H4 (cell line): ENCODE data around the gene UGT2B17. TPM values are rescaled to one million over a fixed set of nuclear protein-coding genes. Genes with fewer than 3 reads are reported as not detected.
"Not testable (repeated sequence)": the region's sequence is repeated elsewhere in the genome, so short reads cannot be mapped to it uniquely, and the experiment has no call there.

ENCODE experiments used
- DNase-seq: peaks from one replicate; pipeline ENCODE4 v3.0.0-alpha.2; 2015; ENCODE audit warnings: low spot score
- total RNA-seq: library from RNA; depleted of rRNA; stranded (reverse); fragments of >200 nt; shearing (Covaris generic); gene quantifications from 2 replicates; pipeline ENCODE4 v1.2.3, GENCODE V29; 2014

Gene UGT2B17
- total RNA-seq, 1 experiment from 2014 or later = not detected

DNA sequence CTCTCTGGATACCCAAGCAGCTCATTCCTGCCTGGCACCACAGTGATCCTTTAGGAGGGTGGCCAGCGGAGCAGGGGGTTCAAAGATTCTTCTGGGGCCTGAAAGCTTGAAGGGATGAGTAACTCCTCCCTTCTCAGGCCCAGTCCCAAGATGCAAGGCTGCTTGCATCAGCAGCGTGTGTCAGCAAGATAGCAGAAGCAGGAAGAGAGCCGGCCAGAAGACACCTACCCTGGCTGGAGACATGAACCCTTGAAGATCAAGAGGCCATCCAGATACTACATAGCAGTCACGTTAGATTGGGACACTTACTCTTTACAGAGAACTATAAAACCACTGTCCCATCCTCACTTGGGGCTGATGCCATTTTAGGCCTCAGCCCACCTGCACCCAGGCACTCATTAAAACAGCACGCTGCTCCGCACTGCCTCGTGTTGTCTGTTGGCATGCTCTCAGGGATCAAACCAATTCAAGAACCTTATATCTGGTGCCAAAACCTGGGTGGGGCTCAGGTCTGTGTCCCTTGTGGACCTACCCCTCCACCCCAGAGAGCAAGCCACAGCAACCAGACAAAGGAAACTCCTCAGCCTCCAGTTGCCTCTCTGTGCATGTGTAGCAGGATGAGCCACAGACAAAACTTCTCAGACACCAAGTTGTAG, 6.5 kb downstream of the UGT2B17 start:
- no peak for DNase-seq

DNA sequence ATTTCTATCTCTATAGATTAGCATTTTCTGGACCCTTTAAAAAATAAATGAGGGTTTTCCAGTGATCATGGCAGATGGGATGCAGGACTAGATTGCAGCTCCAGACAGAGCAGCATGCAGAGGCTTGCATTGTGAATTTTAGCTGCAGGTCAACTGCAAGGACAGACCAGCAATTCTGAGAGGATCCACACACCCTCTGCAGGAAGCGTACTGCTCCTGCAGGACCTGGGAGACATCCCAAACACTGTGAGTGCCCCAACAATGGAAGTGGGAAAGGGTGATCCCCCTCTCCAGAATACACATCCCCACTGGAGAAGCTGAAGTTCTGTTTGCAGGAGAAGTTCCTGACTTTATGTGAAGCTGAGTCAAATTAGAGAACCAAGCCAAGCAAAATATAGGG, 7.1 kb downstream of the UGT2B17 start:
- DNase-seq = not testable (repeated sequence)

DNA sequence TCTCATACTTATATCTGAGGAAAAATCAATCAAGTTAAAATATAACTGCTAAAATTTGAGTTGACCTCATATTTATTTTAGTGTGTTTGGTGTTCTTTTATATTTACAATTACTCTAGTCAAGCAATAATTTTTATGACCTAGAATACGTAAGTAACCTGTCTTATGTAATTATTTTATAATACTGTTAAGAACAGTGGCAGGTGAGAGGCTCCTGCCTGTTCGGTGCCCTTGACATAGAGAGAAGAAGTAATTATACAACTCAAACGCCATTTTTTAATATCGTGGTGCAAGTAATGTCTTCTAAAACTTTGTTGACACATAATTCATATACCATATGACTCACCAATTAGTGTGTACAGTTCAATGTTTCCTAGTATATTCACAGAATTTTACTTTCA, 7.6 kb downstream of the UGT2B17 start:
- DNase-seq = not testable (repeated sequence)

DNA sequence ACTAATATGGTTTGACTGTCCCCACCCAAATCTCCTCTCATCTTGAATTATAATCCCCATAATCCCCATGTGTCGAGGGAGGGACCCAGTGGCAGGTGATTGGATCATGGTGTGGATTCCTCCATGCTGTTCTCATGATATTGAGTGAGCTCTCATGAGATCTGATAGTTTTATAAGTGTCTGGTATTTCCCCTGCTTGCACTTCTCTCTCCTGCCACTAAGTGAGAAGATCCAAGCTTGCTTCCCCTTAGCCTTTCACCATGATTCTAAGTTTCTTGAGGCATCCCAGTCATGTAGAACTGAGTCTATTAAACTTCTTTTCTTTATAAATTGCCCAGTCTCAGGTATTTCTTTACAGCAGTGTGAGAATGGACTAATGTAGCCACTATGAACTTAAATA, 9.8 kb downstream of the UGT2B17 start:
- not testable (repeated sequence) for DNase-seq

DNA sequence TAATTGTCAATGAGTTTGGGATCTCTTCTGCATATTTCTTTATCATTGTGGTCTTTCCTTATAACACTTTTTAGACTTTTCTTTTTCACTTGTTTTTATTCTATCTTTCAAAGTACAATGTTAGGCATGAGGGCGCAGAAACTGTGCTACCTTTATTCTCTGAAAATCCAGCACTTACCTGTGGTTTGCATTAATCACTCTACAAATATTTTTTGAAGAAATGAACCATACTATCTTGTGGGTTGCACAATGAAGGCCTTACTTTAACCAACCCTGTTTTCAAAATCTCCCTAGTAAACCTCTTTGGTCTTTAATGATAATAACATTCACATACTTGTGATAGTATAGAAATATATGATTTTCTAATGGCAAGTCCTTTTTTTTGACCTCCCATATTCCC, 11.0 kb downstream of the UGT2B17 start:
- not testable (repeated sequence) for DNase-seq

DNA sequence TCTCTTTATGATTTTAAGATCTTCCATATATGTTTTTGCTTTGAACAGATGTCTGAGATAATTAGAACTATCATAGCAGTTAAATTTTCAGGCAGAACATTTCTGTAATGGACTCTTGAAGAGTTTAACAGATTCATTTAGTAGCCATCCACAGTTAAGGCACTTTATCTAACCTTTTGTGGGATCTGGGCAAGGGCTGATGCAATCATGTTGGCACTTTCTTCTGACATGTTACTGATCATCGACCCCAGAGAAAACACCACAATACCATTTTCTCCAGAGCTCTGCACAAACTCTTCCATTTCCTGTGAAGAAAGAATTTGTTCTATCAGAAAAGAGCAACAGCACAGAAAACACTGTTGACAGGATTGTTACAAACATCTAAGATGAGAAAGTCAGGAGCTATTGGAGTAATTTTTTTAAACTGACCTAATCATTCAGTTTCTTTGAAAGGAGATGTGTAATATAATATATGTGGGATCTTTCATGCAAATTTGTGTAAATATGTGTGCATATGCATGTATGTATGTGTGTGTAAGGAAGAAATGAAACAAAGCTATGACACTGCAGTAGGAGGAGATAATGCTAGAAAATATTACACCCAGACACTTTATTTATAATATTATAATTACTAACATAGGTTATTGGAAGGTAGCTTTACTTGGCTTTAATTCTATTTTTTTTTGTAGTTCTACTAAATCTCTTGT, 15.6 kb downstream of the UGT2B17 start:
- DNase-seq = not testable (repeated sequence)

DNA sequence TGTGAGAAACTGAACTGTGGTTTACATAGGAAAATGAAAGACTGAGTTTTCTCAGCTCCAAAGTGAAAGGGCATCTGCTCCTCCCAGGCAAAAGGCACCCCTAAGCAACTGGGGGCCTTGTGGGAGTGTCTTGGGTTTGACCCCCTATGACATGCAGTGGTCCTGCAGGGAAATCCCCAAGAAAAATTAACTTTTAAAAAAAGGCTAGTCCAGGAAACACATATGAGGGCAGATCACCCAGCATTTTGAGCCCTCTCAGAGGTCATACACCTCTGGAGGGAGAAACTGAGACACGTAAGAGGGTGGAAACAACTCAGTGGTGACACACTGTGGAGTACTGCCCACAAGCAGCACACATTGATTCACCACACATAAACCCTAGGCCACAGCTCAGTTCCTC, 22.3 kb downstream of the UGT2B17 start:
- DNase-seq = not testable (repeated sequence)

DNA sequence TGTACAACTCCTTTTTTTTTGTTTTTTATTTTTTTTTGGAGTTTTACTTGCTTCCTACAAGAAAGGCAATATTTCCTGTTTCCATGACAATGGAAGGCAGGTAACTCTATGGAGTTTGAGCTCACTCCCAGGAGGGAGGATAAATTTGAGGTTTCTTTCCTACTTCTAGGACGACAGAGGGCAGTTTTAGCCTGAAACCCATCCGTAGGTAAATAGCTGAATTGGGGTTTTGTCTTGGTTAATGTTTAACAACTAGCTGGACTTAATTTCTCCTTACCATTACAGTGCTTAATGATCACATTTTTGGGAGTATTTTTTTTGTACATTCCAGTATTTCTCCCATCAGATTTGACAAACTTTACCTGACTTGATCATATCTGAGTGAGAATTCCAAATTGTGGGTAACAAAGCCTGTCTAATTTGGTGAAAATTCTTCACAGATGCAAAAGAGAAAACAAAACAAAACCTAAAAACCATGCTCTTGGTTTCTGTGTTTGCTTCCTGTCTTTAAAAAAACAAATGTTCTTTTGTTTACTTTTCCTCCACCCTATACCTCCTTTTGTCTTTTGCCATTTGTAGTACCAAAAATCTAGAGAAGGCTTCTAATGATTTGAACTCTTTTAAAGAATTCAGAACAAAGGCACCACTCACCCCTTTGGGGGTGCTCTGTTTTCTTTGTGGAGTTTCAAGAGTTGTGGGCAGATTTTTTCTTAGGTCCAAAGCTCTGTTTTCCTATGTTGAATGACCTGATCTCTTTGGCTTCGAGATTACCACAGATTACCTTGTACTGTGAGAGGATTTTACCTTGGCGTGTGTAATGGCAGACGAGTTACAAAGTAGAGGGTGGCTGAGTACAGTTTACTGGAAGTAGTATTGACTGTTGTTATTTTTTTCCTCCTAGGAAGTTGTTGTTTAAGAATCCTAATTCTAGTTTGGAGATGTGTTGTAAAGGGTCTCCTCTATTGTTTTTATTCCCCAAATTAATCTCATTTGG, 23.0 kb downstream of the UGT2B17 start:
- not testable (repeated sequence) for DNase-seq

DNA sequence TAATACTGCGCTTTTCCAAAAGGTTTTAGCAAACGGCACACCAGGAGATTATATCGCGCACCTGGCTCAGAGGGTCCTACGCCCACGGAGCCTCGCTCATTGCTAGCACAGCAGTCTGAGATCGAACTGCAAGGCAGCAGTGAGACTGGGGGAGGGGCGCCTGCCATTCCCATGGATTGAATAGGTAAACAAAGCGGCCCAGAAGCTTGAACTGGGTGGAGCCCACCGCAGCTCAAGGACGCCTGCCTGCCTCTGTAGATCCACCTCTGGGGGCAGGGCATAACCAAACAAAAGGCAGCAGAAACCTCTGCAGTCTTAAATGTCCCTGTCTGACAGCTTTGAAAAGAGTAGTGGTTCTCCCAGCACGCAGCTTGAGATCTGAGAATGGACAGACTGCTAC, 33.4 kb downstream of the UGT2B17 start:
- DNase-seq = not testable (repeated sequence)

DNA sequence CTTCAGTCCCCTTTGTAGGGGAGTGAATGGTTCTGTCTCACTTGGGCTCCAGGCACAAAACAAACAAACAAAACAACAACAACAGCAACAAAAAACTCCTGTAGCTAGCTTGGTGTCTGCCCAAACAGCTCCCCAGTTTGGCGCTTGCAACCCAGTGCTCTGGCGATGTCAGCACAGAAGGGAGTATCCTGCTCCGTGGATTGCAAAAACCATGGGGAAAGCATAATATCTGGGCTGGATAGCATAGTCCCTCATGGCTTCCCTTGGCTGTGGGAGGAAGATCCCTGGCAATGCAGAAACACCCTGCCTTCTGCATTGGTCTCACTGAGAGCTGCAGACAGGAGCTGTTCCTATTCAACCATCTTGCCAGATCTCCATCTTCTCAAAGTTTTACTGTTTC, 39.7 kb downstream of the UGT2B17 start:
- DNase-seq = no peak

DNA sequence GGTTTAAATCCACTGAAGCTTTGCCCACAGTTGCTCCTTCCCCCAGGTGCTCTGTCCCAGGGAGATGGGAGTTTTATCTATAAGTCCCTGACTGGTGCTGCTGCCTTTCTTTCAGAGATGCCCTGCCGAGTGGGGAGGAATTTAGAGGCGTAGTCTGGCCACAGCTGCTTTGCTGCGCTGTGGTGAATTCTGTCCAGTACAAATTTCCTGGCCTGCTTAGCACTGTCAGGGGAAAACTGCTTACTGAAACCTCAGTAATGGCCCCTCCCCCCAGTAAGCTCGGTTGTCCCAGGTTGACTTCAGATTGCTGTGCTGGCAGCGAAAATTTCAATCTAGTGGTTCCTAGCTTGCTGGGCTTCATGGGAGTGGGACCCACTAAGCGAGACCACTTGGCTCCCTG, 40.1 kb downstream of the UGT2B17 start:
- no peak for DNase-seq

DNA sequence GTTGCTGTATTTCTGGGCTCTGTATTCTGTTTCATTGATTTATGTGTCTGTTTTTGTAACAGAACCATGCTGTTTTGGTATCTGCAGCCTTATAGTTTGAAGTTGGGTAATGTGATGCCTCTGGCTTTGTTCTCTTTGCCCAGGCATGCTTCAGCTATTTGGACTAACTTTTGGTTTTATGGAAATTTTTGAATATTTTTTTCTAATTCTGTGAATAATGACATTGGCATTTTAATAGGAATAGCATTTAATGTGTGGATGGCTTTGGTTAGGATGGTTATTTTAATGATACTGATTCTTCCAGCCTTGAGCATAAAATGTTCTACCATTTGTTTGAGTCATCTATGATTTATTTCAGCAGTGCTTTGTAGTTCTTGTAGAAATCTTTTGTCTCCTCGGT, 53.9 kb downstream of the UGT2B17 start:
- DNase-seq = not testable (repeated sequence)

DNA sequence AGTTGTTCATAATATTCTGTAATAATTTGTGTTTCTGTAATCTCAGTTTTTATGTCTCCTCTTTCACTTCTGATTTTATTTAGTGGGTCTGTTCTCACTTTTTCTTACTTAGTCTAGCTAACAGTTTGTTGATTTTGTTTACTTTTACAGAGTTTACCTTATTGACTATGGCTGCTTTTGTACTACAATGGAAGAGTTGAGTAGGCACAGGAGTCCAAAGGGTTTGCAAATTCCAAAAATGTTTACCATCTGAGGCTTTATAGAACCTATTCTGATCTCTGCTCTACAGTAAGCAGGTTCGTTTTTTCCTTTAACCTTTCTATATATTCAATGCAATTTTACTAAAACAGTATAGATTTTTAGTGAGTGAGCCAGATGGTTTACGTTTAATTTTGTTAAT, 55.1 kb downstream of the UGT2B17 start:
- DNase-seq = no peak

DNA sequence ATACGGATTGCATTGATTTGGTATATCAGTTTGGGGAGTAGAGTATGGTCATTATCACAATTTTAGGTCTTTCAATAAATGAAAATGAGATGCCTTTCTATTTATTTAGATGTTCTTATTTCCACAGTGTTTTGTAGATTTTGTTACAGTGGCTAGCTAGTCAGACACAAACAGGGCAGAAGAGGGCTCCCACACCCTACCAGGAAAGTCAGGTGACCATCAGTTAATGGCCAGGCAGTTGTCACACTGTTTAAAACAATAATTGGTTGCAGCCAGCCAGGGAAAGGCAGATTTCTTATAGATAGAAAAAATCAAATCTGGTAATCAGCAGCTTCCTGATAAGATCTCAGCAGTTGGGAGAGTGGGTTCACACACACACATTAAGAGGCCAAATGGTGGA, 57.2 kb downstream of the UGT2B17 start:
- DNase-seq = no peak

DNA sequence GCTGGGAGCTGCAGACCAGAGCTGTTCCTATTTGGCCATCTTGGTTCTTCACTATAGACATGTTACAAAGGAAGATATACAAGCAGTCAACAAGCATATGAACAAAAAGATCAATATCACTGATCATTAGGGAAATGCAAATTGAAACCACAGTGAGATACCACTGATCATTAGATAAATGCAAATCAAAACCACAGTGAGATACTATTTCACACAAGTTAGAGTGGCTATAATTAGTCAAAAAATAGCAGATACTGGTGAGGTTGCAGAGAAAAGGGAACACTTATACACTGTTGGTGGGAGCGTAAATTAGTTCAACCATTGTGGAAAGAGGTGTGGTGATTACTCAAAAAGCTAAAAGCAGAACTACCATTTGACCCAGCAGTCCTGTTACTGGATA, 70.7 kb downstream of the UGT2B17 start:
- not testable (repeated sequence) for DNase-seq

DNA sequence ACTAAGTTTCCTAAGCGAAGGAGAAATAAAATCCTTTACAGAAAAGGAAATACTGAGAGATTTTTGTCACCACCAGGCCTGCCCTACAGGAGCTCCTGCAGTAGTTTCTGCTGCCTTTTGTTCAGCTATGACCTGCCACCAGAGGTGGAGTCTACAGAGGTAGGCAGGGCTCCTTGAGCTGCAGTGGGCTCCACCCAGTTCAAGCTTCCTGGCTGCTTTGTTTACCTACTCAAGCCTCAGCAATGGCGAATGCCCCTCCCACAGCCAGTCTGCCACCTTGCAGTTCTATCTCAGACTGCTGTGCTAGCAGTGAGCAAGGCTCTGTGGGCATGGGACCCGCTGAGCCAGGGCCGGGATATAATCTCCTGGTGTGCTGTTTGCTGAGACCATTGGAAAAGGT, 71.3 kb downstream of the UGT2B17 start:
- not testable (repeated sequence) for DNase-seq

DNA sequence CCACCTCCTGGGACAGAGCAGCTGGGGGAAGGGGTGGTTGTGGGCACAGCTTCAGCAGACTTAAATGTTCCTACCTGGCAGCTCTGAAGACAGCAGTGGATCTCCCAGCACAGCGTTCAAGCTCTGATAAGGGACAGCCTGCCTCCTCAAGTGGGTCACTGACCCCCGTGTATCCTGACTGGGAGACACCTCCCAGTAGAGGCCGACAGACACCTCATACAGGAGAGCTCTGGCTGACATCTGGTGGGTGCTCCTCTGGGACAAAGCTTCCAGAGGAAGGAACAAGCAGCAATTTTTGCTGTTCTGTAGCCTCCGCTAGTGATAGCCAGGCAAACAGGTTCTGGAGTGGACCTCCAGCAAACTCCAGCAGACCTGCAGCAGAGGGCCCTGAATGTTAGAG, 72.7 kb downstream of the UGT2B17 start:
- not testable (repeated sequence) for DNase-seq

DNA sequence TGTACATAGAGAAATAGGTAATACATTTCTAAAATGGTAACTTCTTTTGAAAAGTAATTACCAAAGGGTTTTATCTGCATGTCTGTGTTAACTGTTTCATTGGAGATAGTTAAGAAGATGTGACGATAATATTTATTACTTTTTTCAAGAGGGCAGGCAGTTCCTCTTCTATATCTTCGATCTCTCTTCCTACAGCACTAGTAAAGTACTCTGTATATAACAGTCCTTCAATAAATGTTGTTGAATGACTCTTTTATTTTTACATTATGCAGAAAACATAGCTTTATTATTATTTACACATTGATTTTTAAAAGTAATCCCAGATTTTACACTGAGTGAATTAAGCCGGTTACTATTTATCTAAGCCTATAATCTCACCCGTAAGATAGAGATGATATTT, 77.1 kb downstream of the UGT2B17 start:
- DNase-seq = no peak

DNA sequence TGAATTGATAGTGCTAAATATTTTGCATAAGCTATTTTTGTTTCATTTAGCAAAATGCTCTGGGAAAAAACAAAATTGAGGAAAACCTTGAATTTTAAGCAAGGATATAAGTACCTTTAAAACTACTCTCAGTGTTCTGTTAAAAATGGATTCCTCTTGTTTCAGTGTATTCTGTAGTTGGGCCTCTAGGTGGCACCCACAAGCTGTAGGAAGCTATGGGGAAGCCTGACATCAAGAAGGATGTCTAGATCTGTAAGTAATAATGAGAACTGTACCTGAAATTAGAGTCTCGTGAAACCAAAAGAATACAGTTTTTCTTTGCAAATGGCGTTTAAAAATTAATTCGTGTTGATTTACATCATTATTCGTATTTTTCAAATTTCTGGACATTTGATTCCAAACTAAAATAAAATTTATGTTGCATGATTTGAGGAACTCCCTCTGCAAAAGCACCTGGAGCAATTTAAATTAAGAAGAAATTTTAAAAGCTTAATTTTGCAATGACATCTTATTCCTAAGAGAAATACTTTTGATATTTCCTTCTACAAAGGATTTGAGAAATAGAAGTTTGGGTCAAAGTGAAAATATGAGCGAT, 77.6 kb downstream of the UGT2B17 start:
- peak; percentile 63 for DNase-seq

DNA sequence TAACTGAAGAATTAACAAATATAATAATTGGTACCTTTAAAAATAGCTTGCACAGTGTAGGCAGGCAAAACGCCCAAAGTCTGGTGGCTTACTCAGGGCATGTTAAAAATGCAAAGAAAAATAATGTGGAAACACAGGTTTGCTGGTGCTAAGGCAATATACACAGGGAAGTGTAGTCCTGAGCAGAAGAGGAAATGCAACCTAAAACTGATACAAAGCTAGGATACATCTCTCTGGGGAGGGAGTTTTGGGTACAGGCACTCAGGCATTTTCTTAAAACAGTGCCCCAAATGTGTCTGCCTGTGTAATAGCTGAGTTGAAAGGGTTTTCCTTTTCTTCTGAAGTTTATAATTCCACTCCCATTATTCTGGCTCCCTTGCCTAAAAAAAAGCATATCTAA, 81.4 kb downstream of the UGT2B17 start:
- DNase-seq = no peak

DNA sequence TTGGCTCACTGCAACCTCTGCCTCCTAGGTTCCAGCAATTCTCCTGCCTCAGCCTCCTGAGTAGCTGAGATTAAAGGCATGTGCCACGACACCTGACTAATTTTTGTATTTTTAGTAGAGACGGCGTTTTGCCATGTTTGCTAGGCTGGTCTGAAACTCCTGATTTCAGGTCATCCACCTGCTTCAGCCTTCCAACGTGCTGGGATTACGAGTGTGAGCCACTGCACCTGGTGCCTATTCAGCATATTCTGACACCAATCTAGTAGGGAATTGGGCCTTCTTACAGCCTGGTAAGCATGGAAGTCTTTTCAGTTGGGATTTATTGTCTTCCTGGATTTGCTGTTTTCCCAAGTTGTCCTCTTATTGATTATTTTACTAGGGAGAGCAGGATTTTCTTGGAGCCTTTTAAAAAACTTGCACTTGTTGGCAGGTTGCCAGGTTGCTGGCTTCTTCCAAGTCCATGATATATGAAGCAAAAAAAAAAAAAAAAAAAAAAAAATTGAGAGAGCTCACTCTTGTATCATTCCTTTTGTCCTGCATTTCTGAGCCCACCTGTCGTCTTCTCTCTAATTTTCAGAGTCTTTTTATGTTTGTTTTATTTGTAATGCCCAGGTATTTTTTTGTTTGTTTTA, 85.2 kb downstream of the UGT2B17 start:
- DNase-seq = no peak
